Uterus (tissue), 2 donors: Measurements from ENCODE around the gene TRAPPC3L.

Experiments
- POLR2A ChIP-seq, 2 donors: fragments of 450-650 bp; IDR thresholded peaks; one replicate each; pipeline ENCODE4 v1.6.1; 2016; ENCODE audit warnings: antibody characterized with exemption in 2 of 2, mild to moderate bottlenecking in 1 of 2, moderate library complexity in 1 of 2
- TF ChIP-seq, protein P1 (sequence below), 4 experiments: fragments of 200-600 bp in 2 of 4; fragments of 450-650 bp in 2 of 4; sonication (generic) in 2 of 4; IDR thresholded peaks; one replicate each; pipeline ENCODE4 v1.5.1; 2016 to 2019; ENCODE audit warnings: antibody characterized with exemption in 4 of 4, mild to moderate bottlenecking in 2 of 4, moderate library complexity in 1 of 4

DNA sequence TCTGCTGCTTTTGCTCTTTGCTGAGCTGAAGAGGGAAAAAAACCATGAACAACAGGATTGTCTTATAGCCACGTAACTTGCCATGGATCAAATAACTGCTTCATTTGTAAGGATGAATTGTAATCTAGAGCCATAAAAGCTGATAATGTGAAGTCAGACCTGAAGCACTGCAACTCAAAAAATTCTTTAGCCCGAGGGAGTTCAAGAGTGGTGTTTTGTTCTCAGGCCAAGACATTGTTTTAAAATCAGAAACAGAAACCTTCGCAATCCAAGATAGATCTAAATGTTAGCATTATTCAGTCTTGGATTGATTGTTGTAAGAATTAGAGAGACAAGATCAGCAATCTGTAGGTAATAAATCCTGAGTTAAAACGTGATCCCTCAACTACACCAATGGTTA lies at the start of gene TRAPPC3L:
- TF ChIP-seq, protein P1, sequence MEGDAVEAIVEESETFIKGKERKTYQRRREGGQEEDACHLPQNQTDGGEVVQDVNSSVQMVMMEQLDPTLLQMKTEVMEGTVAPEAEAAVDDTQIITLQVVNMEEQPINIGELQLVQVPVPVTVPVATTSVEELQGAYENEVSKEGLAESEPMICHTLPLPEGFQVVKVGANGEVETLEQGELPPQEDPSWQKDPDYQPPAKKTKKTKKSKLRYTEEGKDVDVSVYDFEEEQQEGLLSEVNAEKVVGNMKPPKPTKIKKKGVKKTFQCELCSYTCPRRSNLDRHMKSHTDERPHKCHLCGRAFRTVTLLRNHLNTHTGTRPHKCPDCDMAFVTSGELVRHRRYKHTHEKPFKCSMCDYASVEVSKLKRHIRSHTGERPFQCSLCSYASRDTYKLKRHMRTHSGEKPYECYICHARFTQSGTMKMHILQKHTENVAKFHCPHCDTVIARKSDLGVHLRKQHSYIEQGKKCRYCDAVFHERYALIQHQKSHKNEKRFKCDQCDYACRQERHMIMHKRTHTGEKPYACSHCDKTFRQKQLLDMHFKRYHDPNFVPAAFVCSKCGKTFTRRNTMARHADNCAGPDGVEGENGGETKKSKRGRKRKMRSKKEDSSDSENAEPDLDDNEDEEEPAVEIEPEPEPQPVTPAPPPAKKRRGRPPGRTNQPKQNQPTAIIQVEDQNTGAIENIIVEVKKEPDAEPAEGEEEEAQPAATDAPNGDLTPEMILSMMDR (IDR thresholded peaks at IDR 0.05), result no peak
- TF ChIP-seq POLR2A (IDR thresholded peaks at IDR 0.05), result no peak
